IPS DF 6.9 (cell line): ENCODE measurements around the gene PRKAB1.

Experiments
- DNase-seq: peaks from one replicate; pipeline ENCODE4 v3.0.0-alpha.2; 2013; ENCODE audit warnings: low read depth, low spot score
- H3K27ac ChIP-seq: one replicate; pipeline ENCODE4 v1.5.1; 2013; ENCODE audit warnings: low read length, control low read depth
- H3K27me3 ChIP-seq: 2 replicates; pipeline ENCODE4 v1.6.1; 2013; ENCODE audit warnings: mild to moderate bottlenecking, low read length; ENCODE audit not compliant: control insufficient read depth, insufficient read depth
- H3K36me3 ChIP-seq: 2 replicates; pipeline ENCODE4 v1.6.1; 2013; ENCODE audit warnings: low read length; ENCODE audit not compliant: control insufficient read depth, insufficient read depth
- H3K4me1 ChIP-seq: 2 replicates; pipeline ENCODE4 v1.6.1; 2013; ENCODE audit warnings: low read length; ENCODE audit not compliant: control insufficient read depth, insufficient read depth
- H3K4me3 ChIP-seq: 2 replicates; pipeline ENCODE4 v1.5.1; 2013; ENCODE audit warnings: mild to moderate bottlenecking, low read length
- H3K9me3 ChIP-seq: 2 replicates; pipeline ENCODE4 v1.6.1; 2013; ENCODE audit warnings: low read length, inconsistent platforms; ENCODE audit not compliant: control insufficient read depth, insufficient read depth
- WGBS: extraction: QIAGEN DNeasy Blood & Tissue Kit; methylation state at CpG from one replicate; pipeline ENCODE4 v1.1.7; 2013; ENCODE audit warnings: mixed read lengths, missing lambda C conversion rate; ENCODE audit not compliant: insufficient read length, insufficient coverage; 5-methylcytosine and 5-hydroxymethylcytosine counted together

The PRKAB1 gene

GRCh38 chr12:119710965-119711551 is 43.1 kb downstream of the PRKAB1 start:
- no peaks in the 10 kb centered on the region for H3K27me3 ChIP-seq
- no peaks in the 10 kb centered on the region for H3K9me3 ChIP-seq
- no peak overlapping the region for H3K27ac ChIP-seq
- WGBS = no CpG with 5 or more reads among the region's 15 CpGs
- no peak for DNase-seq
- H3K4me3 ChIP-seq = no peak overlapping the region
- H3K36me3 ChIP-seq = peaks cover 31% of the 10 kb centered on the region
- H3K4me1 ChIP-seq = no peaks in the 10 kb centered on the region; the same call in 1 of the 2 replicates

- no peak for DNase-seq
- no peaks in the 10 kb centered on the region for H3K27me3 ChIP-seq
- no peak overlapping the region for H3K4me3 ChIP-seq
- no CpG with 5 or more reads among the region's 4 CpGs for WGBS
- H3K36me3 ChIP-seq = peaks cover 31% of the 10 kb centered on the region
- no peaks in the 10 kb centered on the region for H3K9me3 ChIP-seq
- H3K27ac ChIP-seq = no peak overlapping the region
- no peaks in the 10 kb centered on the region; the same call in 1 of the 2 replicates for H3K4me1 ChIP-seq
Observed at GRCh38 chr12:119711693-119712092, 43.8 kb downstream of the PRKAB1 start.

GRCh38 chr12:119712721-119713120 is 44.8 kb downstream of the PRKAB1 start:
- H3K9me3 ChIP-seq = no peaks in the 10 kb centered on the region
- no peak overlapping the region for H3K4me3 ChIP-seq
- 100% methylated on average over 2 of the region's 11 CpGs for WGBS
- no peak for DNase-seq
- H3K27ac ChIP-seq = no peak overlapping the region
- no peaks in the 10 kb centered on the region; the same call in 1 of the 2 replicates for H3K4me1 ChIP-seq
- H3K36me3 ChIP-seq = peaks cover 31% of the 10 kb centered on the region
- H3K27me3 ChIP-seq = no peaks in the 10 kb centered on the region

- Histone ChIP-seq H3K4me1 (no peaks in the 10 kb centered on the region), H3K9me3 (no peaks in the 10 kb centered on the region), H3K36me3 (peaks cover 35% of the 10 kb centered on the region), H3K27ac (no peak overlapping the region), H3K27me3 (no peaks in the 10 kb centered on the region), H3K4me3 (no peak overlapping the region)
- no peak for DNase-seq
- no CpG with 5 or more reads among the region's 8 CpGs for WGBS
Observed at GRCh38 chr12:119713551-119714031, 45.7 kb downstream of the PRKAB1 start.

- no CpG with 5 or more reads among the region's 4 CpGs for WGBS
Observed at GRCh38 chr12:119714614-119715267, 46.8 kb downstream of the PRKAB1 start.

GRCh38 chr12:119715268-119715620 is 47.3 kb downstream of the PRKAB1 start:
- Histone ChIP-seq H3K27me3 (no peaks in the 10 kb centered on the region), H3K4me1 (no peaks in the 10 kb centered on the region), H3K36me3 (peaks cover 31% of the 10 kb centered on the region), H3K4me3 (no peak overlapping the region), H3K9me3 (no peaks in the 10 kb centered on the region), H3K27ac (no peak overlapping the region)
- no CpG with 5 or more reads among the region's 3 CpGs for WGBS
- no peak for DNase-seq

More at GRCh38 chr12:119714614-119715267, 46.8 kb downstream of the PRKAB1 start:
- H3K9me3 ChIP-seq = no peaks in the 10 kb centered on the region
- H3K36me3 ChIP-seq = peaks cover 36% of the 10 kb centered on the region
- H3K4me3 ChIP-seq = no peak overlapping the region
- no peaks in the 10 kb centered on the region for H3K27me3 ChIP-seq
- no peak overlapping the region for H3K27ac ChIP-seq
- DNase-seq = no peak
- H3K4me1 ChIP-seq = no peaks in the 10 kb centered on the region

- H3K36me3 ChIP-seq = peaks cover 18% of the 10 kb centered on the region
- no peak overlapping the region for H3K4me3 ChIP-seq
- no peak for DNase-seq
- no peaks in the 10 kb centered on the region for H3K4me1 ChIP-seq
- no peaks in the 10 kb centered on the region for H3K27me3 ChIP-seq
- H3K9me3 ChIP-seq = no peaks in the 10 kb centered on the region
- whole genome bisulfite sequencing = no CpG with 5 or more reads among the region's 17 CpGs
- H3K27ac ChIP-seq = no peak overlapping the region
Observed at GRCh38 chr12:119718141-119718540, 50.2 kb downstream of the PRKAB1 start.

GRCh38 chr12:119720349-119720748 is 52.4 kb downstream of the PRKAB1 start:
- Histone ChIP-seq H3K36me3 (peaks cover 10% of the 10 kb centered on the region), H3K9me3 (no peaks in the 10 kb centered on the region), H3K4me1 (no peaks in the 10 kb centered on the region), H3K27ac (no peak overlapping the region), H3K4me3 (no peak overlapping the region), H3K27me3 (no peaks in the 10 kb centered on the region)
- DNase-seq = no peak

- H3K27ac ChIP-seq = no peak overlapping the region
- H3K4me1 ChIP-seq = no peaks in the 10 kb centered on the region
- H3K36me3 ChIP-seq = peaks cover 10% of the 10 kb centered on the region
- no peaks in the 10 kb centered on the region for H3K9me3 ChIP-seq
- no CpG with 5 or more reads among the region's 4 CpGs for WGBS
- DNase-seq = no peak
- H3K4me3 ChIP-seq = no peak overlapping the region
- no peaks in the 10 kb centered on the region for H3K27me3 ChIP-seq
Observed at GRCh38 chr12:119721306-119721705, 53.4 kb downstream of the PRKAB1 start.

GRCh38 chr12:119725523-119725922 is 57.6 kb downstream of the PRKAB1 start:
- H3K27ac ChIP-seq = no peak overlapping the region
- no peaks in the 10 kb centered on the region for H3K27me3 ChIP-seq
- H3K9me3 ChIP-seq = no peaks in the 10 kb centered on the region
- H3K36me3 ChIP-seq = no peaks in the 10 kb centered on the region; the same call in 1 of the 2 replicates
- no peak overlapping the region for H3K4me3 ChIP-seq
- WGBS = no CpG with 5 or more reads among the region's 4 CpGs
- no peak for DNase-seq
- H3K4me1 ChIP-seq = no peaks in the 10 kb centered on the region
